Astrocyte of the spinal cord (primary cell): ENCODE measurements around the gene PLXNA1.

Source experiments
- DNase-seq: peaks from one replicate; pipeline ENCODE4 v3.0.0; 2011; ENCODE audit warnings: low read depth, low spot score
- H3K4me3 ChIP-seq: 2 replicates; pipeline ENCODE4 v1.5.1; 2011; ENCODE audit warnings: low read depth, mild to moderate bottlenecking, low read length, moderate library complexity
- in situ Hi-C: cut with HindIII; loops from 2 replicates; pipeline ENCODE4 v1.10.0; 2017; ENCODE audit warnings: low sequenced_read_pairs
- TF ChIP-seq, protein P1 (sequence below): IDR thresholded peaks from 2 replicates; pipeline ENCODE4 v1.5.1; 2012; ENCODE audit warnings: low read depth, mild to moderate bottlenecking, low read length, inconsistent platforms

PLXNA1 gene

DNA sequence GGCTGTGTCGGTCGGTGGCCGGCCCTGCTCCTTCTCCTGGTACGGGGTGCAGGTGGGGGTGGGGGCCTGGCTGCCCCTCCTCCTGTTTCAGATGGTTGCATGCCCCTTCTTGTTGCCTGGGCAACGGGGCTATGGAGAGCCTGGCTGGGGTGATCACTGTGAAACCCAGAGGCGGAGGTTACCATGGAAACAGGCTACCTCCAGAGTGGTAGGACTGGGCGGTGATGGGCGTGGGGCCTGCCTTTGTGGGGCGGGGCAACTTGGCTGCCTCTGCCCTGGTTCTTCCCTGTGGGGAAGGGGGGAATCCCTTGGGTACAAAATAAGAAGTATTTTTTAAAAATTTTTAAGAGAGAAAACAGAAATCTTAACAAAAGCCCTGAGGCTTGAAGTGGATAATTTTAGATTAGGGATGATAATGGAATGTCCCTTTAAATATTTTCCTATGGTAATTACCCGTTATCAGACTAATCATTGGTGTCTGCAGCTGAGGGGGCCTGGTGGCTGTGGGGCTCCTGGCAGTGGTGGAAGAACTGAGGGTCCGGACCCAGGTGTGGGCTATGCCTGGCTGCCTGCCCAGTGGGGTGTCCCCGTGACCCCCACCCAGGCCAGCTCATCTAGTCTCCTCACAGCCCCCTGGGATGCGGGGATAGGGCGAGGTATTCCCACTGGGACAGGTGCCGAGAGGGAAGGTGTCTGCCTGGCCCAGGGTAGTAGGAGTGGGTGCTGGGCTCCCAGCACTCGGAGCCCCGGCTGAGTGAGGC is 32.5 kb downstream of the PLXNA1 start:
- TF ChIP-seq, protein P1, sequence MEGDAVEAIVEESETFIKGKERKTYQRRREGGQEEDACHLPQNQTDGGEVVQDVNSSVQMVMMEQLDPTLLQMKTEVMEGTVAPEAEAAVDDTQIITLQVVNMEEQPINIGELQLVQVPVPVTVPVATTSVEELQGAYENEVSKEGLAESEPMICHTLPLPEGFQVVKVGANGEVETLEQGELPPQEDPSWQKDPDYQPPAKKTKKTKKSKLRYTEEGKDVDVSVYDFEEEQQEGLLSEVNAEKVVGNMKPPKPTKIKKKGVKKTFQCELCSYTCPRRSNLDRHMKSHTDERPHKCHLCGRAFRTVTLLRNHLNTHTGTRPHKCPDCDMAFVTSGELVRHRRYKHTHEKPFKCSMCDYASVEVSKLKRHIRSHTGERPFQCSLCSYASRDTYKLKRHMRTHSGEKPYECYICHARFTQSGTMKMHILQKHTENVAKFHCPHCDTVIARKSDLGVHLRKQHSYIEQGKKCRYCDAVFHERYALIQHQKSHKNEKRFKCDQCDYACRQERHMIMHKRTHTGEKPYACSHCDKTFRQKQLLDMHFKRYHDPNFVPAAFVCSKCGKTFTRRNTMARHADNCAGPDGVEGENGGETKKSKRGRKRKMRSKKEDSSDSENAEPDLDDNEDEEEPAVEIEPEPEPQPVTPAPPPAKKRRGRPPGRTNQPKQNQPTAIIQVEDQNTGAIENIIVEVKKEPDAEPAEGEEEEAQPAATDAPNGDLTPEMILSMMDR = no peak
- in situ Hi-C loops = no loop called here
- no peak for DNase-seq
- H3K4me3 ChIP-seq = no peak overlapping the region

DNA sequence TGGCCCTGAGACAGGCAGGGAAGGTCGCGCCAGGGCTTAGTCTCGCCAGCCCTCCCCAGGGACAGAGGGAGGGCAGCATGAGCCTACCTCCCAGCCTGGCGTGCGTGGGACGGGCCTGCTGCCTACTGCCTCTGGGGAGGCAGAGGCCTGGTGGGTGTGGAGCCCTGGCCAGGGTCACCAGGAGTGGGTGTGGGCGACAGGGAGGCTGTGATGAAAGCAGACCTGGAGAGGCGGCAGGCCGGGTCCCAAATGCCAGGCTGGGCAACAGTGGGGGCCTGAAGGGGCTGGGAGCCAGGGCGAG is 33.1 kb downstream of the PLXNA1 start:
- H3K4me3 ChIP-seq = no peak overlapping the region
- no peak for DNase-seq
- TF ChIP-seq, protein P1 = no peak
- in situ Hi-C loops = no loop called here

DNA sequence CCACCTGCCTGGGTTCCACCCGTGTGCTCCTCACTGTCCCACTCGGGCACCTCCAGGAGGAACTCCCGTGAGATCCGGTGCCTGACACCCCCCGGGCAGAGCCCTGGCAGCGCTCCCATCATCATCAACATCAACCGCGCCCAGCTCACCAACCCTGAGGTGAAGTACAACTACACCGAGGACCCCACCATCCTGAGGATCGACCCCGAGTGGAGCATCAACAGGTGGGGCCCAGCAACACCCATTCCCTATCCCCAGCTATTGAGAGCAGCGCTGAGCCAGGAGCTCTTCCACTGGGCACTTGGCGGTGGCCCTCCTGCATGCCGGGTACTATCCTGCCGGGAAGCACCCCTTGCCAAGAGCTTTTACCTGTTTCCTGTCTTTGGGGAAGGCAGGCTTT is 33.5 kb downstream of the PLXNA1 start:
- H3K4me3 ChIP-seq = no peak overlapping the region
- in situ Hi-C loops = no loop called here

DNA sequence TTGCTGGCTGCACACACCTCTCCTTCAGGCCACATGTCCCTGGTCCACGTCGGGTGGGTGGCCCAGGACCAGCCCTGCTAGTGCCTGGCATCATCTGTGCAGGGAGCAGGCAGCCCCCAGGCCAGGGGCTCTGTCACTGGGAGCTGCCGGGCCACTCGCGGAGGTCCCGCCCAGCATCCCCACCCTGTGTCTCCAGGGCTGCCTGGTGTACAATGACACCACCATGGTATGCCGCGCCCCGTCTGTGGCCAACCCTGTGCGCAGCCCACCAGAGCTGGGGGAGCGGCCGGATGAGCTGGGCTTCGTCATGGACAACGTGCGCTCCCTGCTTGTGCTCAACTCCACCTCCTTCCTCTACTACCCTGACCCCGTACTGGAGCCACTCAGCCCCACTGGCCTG is 34.3 kb downstream of the PLXNA1 start:
- no peak for DNase-seq
- TF ChIP-seq, protein P1 = no peak
- no peak overlapping the region for H3K4me3 ChIP-seq
- in situ Hi-C loops = no loop called here

More for the DNA sequence above, 33.5 kb downstream of the PLXNA1 start:
- no peak for DNase-seq
- TF ChIP-seq, protein P1 = no peak

DNA sequence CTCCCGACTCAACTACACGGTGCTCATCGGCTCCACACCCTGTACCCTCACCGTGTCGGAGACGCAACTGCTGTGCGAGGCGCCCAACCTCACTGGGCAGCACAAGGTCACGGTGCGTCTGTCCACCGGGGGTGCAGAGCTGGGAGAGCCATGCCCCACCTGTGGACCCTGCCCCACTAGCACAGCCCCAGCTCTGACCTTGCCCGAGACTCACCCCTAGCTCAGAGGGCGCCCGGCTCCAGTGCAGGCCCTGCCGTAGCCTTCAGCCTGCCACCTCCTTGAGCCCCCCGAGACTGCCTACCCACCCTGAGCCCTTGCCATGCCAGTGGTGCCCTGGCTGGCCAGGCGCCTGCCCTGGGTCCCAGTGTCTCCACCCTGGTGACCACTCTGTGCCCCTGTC is 34.9 kb downstream of the PLXNA1 start:
- H3K4me3 ChIP-seq = no peak overlapping the region
- TF ChIP-seq, protein P1 = no peak
- no peak for DNase-seq
- in situ Hi-C loops = no loop called here

DNA sequence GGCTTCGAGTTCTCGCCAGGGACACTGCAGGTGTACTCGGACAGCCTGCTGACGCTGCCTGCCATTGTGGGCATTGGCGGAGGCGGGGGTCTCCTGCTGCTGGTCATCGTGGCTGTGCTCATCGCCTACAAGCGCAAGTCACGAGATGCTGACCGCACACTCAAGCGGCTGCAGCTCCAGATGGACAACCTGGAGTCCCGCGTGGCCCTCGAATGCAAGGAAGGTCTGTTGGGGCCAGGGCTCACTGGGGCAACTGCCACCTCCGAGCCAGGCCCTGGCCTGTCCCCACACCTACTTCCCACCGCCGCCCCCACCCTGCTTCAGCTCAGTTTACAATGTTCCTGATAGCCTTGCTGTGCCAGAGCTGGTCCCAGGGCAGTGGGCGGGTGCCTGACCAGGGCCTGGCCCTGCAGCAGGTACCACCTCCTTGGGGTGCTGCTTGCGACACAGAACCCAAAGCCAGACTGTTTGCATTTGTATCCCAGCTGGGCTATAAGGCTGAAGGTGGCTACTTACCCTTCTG is 35.5 kb downstream of the PLXNA1 start:
- no peak for DNase-seq

More for the DNA sequence above, 35.5 kb downstream of the PLXNA1 start:
- TF ChIP-seq, protein P1 = no peak
- in situ Hi-C loops = no loop called here
- no peak overlapping the region for H3K4me3 ChIP-seq
